Mucosa of gallbladder (tissue), 1 donor: ENCODE measurements around the gene PTBP3. TPM values are rescaled to one million over a fixed set of nuclear protein-coding genes. Genes with fewer than 3 reads are reported as not detected.
"Not testable (repeated sequence)": the region's sequence is repeated elsewhere in the genome, so short reads cannot be mapped to it uniquely, and the experiment has no call there.

Experiments
- DNase-seq: peaks from one replicate; pipeline ENCODE4 v3.0.0-alpha.2; 2020; ENCODE audit warnings: low spot score
- total RNA-seq: library from RNA; stranded (reverse); gene quantifications from one replicate; pipeline ENCODE4 v1.2.1, GENCODE V29; 2021
- donor health status: DM: no; HTN: no; CAD: no.

Gene PTBP3, protein sequence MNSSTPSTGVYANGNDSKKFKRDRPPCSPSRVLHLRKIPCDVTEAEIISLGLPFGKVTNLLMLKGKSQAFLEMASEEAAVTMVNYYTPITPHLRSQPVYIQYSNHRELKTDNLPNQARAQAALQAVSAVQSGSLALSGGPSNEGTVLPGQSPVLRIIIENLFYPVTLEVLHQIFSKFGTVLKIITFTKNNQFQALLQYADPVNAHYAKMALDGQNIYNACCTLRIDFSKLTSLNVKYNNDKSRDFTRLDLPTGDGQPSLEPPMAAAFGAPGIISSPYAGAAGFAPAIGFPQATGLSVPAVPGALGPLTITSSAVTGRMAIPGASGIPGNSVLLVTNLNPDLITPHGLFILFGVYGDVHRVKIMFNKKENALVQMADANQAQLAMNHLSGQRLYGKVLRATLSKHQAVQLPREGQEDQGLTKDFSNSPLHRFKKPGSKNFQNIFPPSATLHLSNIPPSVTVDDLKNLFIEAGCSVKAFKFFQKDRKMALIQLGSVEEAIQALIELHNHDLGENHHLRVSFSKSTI
- 65.2 TPM for total RNA-seq

DNA sequence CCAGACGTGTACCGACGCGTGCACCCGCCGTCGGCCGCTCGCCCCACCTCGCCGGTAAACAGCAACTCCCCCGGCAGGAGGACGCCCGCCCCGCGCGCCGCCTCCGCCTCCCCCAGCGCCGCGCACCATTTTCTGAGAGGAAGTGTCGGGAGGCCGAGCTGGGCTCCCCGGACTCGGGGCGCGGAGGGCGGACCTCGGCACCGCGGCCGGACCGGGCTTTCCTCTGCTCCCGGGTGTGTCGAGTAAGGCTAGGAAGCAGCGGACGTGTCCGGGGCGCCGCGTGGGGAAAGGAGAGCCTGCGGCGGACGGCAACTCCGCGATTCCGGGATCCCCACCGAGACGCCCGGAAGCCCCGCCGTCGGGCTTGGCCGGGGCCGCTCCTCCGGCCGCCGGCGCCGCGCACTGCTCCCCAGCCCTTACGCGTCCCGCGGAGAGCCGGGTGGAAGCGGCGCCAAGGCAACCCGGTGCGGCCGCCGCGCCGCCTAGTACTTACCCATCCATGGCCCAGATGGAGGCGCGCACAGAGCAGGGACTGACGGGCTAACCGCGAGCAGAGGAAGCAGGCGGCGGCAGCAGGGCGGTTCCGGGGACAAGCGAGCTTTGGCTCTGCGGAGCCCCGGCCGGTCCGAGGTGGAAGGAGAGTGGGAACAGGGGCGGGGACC, at the start of gene PTBP3:
Gene PTBP3 (minus strand): TSS at position 643 of the 662 bp plus-strand sequence. CDS start 35,754 bp downstream, outside the sequence.
- peak; percentile 72 for DNase-seq

DNA sequence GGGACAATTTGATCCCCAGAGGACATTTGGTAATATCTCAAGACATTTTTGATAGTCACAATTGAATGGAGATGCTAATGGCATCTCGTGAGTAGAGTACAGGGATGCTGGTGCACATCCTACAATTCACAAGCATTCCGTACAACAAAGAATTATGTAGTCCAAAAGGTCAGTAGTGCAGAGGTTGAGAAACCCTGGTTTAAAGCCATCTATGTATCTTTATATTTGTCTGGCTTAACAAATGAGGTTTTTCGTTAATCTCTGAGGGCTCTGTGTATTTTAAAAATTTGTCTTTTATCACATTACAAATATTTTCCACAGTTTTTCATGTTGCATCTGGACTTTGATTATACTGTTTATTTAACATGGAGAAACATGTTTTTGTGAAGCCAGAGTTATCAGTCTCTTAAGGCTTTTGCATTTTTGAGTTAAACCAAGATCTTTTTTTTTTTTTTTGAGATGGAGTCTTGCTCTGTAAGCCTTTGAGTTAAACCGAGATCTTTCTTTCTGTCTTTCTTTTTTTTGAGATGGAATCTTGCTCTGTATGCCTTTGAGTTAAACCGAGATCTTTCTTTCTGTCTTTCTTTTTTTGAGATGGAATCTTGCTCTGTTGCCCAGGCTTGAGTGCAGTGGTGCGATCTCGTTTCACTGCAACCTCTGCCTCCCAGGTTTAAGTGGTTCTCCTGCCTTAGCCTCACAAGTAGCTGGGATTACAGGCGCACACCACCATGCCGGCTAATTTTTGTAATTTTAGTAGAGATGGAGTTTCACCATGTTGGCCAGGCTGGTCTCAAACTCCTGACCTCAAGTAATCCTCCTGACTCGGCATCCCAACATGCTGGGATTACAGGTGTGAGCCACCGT, 49.3 kb upstream of the PTBP3 start:
- DNase-seq = no peak

DNA sequence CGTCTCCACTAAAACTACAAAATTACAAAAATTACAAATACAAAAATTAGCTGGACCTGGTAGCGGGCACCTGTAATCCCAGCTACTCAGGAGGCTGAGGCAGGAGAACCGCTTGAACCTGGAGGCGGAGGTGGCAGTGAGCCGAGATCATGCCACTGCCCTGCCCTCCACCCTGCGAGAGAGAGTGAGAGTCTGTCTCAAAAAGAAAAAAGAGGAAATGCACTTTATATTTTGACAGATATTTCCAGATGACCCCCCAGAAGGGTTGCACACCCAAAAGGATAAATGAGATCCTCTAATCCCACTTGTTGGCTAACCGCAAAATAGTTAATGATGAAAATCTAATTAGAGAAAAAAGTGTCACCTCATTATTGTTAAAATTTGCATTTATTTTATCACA, 48.6 kb upstream of the PTBP3 start:
- DNase-seq = no peak

DNA sequence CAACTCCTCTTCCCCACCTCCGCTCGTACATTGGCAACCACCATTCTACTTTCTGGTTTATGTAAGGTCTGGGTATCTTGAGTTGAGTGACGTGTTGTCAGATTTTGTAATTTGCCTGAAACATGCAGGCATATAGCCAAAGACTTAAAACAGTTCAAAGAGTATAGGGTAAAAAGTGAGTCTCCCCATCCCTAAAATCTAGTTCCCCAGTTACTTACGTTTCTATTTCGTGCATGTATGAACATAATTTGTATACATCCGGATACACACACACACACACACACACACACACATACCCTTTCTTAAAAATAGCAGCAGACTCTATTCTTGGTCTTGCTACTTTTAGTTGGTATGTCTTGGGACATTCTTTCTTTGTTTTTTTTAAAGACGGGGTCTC, 47.4 kb upstream of the PTBP3 start:
- no peak for DNase-seq

DNA sequence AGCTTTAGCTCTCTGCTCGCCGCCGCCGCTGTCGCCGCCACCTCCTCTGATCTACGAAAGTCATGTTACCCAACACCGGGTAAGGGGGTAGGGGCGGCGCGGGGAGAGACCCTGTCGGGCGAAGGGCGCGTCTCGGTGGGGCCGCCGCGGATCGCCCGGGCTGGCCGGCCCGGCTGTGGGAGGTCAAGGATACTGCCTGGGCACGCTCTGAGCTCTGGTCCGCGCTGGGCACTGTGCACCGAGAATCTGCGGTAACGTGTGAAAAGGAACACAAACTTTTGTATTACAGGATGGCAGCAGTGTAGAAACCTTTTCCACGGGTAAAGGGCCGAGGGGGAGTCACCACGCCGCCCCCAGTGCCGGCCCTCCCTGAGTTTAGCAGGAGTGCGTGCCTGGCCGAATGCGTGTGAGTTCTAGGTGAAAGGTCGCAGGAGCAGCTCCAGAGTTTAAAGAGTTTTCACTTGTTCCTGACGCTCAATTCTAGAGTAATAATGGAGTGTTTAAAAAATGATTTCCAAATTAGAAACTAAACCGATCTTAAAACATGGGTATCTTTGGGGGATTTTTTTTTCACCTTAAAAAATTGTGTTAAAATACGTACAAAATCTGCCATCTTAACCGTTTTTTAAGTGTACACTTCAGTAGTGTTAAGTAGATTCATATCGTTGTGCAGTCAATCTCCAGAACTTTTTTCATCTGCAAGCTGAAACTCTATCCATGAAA, 46.8 kb upstream of the PTBP3 start, which contains the start of gene HSDL2:
Gene HSDL2 (plus strand): TSS at position 7 of the 723 bp plus-strand sequence. CDS start 56 bp downstream, at position 63.
- no peak for DNase-seq

DNA sequence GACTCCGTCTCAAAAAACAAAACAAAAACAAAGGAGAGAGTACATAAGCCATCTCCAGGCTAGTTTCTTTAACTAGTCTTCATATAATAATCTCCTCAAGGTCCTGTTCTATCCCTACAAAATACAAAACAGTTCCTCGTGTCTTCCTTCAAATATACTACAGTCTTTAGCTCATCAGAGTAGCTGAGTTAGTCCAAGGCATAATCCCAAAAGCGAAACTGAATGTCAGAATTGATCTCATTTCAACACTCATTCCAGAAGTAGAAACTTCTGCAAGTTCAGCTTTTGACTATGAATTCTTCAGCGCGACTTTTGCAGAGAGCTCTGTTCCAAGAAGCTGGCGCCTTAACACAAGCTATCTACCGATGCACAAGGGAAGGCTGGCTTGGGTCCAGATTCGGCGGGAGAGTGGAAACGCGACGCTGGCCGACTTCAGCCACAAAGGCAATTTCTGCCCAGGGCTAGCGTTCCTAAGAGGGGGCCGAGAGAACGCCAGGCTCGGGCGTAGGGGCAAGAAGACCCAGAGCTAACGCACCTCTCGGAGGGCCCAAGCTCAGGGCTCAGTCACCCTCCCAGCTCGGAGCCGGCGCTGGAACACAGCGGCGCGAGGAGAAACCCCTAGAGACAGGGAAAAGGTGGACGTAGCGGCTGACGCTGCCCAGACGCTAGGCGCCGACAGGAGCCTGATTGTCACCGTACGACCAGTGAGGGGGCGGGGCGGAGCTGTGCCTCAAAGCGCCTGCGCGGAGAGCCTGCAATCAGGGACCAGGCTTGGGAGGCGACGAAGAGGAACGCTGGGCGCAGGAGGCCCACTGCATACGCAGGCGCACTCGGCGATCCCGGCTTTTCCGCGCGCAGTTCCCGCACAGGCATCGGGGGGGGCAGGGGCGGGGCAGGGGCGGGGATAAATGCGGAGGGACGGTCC, 46.0 kb upstream of the PTBP3 start:
- DNase-seq = peak; percentile 100

DNA sequence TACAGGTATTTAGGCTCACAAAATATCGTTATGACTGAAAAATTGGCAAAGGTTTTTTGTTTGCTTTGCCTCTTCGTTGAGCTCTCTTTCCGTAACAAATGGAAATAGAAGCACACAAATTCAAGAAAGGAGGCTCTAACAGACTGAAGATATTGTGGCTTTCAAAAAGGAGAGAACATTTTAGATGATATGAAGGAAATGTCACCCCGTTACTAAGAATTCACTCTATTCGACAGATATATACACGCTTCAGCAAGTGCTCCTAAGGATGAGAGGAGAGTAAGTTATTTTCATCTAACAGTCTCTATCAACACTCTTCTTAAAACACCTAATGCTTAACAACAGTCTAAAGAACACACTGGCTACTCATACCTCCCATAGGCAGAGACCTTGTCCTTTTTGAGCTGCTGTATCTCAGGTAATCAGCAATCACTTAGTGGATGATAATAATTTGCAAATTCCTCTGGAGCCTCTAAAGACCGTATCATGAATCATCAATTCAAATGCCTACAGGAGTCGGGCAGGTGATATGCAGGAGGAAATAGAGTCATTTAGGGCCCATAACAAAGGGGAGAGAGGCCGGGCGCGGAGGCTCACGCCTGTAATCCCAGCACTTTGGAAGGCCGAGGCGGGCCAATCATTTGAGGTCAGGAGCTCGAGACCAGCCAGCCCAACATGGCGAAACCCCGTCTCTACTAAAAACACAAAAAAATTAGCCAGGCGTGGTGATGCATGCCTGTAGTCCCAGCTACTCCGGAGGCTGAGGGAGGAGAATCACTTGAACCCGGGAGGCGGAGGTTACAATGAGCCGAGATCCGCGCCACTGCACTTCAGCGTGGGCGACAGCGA, 45.1 kb upstream of the PTBP3 start:
- DNase-seq = no peak

DNA sequence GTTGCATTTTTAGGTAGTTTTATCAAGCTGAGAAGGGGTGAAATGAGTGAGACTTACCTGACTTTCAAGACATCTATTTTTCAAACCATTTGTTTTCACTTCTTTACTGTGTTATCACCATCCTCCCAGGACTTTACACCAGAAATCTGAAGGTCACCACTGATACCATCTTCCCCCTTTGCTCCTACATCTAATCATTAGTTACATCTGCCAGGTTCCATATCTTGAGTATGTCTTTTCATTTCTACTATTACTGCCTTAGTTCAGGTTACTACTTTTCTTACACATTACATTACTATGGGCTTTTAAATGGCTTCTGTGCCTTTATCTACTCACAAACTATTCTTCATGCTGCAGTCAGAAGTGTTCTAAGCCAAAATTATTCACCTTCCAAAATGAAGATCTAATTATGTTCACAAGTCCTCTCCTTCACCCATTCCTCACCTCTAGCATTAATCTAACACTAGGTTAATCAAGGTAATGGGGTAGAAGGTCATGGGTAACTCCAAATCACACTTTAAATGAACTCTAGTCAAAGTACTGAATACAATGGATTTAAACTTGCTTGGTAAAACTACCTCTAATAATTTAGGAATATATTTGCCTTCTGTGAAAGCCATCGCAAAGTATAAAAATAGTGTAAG, 44.4 kb upstream of the PTBP3 start:
- no peak for DNase-seq

DNA sequence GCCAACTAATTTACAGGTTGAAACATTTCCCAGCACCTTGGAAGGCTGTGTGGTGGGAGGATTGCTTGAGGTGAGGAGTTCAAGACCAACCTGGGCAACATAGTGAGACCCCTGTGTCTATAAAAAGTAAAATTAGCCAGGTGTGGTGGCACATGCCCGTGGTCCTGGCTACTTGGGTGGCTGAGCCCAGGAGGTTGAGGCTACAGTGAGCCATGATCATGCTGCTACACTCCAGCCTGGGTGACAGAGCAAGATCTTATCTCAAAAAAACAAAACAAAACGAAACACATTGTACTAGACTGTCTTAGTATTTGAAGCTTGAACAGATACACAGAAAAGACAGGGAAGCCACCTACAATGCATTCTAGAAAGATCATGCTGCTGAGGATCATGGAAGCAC, 43.7 kb upstream of the PTBP3 start:
- no peak for DNase-seq

DNA sequence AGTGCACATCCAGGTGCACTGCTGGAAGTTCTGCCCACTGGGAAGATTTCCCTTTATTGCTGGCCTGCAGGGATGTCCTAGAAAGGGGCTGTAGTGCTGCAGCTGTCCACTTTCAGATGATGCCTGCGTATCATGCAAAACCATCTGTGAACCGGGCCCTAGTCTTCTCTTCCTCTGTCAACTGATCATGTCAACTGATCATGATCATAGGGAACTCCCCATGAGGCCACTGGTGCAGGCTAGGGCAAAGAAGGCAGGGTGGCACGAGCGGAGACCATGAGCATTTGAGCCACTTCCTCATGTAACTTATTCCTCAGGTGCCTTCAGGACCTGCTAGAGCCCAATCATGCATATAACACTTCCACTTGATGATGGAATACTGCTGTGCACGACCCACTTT, 41.9 kb upstream of the PTBP3 start:
- DNase-seq = no peak

DNA sequence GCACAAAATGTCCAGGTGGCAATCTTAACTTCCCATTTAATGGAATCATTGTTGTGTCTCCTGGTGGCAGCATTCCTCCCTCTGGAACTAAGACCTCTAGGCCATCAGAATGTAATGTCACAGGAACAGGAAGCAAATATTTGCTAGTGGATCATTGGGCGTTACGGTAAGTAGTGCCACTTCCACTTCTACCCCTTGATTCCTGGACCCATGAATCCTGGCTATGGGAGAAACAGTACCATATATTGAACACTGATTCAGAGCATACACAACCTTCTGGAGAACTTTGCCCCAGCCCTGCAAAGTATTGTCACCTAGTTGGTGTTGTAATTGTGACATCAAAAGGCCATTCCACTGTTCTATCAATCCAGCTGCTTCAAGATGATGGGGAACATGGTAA, 40.8 kb upstream of the PTBP3 start:
- not testable (repeated sequence) for DNase-seq

DNA sequence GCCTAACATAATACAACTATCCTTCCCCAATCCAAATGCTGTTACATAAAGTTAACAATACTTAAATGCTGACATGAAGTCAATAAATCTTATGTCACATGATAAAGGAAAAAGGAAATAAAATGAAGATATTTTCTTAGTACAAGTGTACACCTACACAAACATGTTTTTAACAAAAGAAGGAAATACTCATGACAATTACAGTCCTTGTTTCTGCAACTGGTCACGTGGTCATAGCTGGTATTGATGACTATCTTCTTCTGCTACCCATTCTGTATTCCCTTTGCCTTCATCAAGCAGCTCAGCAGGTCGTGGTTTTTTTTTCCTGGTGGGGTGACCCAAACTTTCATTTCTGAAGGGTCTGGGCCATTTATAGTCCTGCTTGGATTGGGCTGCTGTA, 40.2 kb upstream of the PTBP3 start:
- not testable (repeated sequence) for DNase-seq

DNA sequence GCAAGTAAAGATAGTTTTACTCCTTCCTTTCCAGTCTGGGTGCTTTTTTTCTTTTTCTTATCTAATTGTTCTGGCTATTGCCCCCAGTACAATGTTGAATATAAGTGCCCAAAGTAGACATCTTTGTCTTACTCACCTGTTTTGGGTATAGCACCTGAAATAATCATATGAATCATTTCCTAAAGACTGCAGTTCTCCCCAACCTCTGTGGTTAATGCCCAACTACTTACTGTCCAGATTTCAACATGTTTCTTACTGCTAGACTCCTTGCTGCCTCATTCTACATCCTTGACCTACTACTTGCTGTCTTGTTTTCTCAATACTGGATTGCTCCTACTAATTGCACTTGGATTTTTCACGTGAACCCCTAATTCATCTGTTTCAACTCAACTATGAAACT, 37.6 kb upstream of the PTBP3 start:
- DNase-seq = no peak

DNA sequence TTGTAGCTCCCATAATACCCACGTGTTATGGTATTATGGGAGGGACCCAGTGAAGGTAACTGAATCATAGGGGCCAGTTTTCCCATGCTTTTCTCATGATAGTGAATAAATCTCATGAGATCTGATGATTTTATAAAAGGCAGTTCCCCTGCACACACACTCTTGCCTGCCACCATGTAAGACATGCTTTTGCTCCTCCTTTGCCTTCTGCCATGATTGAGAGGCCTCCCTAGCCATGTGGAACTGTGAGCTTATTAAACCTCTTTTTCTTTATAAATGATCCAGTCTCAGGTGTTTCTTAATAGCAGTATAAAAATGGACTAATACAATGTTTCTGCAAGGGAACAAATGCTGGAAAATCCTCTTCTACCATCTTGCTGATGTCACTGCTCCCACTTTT, 36.4 kb upstream of the PTBP3 start:
- DNase-seq = no peak

DNA sequence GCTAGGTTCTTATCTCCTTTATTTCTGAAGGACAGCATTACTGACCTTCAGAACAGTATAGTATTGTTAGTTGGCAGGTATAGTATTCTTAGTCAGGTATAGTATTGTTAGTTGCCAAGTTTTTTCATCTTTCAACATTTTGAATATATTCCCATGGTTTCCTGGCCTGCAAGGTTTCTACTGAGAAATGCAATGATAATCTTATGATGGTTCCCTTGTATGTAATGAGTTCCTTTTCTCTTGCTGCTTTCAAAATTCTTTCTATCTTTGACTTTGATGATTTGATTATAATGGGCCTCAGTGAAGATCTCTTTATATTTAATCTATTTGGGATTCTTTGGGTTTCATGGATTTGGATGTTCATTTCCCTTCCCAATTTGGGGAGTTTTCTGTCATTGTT, 34.0 kb upstream of the PTBP3 start:
- DNase-seq = no peak

DNA sequence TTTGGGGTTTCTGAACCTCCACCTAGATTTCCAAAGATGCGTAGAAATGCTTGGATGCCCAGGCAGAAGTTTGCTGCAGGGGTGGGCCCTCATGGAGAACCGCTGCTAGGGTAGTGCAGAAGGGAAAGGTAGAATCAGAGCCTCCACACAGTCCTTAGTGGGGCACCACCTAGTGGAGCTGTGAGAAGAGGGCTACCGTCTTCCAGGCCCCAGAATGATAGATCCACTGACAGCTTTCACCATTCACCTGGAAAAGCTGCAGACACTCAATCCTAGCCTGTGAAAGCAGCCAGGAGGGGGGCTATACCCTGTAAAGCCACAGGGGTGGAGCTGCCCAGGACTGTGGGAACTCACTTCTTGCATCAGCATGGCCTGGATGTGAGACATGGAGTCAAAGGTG, 33.2 kb upstream of the PTBP3 start:
- no peak for DNase-seq

DNA sequence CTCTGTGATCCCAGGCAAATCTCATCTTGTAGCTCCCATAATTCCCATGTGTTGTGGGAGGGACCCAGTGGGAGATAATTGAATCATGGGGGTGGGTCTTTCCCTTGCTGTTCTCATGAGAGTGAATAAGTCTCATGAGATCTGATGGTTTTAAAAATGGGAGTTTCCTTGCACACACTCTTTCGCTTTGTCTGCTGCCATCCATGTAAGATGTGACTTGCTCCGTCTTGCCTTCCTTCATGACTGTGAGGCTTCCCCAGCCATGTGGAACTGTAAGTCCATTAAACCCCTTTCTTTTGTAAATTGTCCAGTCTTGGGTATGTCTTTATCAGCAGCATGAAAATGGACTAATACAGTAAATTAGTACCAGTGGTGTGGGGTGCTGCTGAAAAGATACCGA, 31.8 kb upstream of the PTBP3 start:
- not testable (repeated sequence) for DNase-seq

DNA sequence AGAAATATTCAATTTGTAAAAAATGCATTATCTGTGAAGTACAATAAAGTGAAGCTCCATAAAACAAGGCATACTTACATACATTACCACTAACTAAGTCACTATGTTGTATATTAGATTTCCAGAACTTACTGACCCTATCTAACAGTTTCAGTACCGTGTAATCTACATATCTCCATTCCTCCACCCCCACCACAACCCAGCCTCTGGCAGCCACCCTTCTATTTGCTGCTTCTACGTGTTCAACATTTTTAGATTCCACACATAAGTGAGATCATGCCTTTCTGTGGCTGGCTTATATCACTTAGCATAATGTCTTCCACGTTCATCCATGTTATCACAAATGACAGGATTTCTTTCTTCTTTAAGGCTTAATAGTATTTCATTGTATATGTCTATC, 31.3 kb upstream of the PTBP3 start:
- no peak for DNase-seq

DNA sequence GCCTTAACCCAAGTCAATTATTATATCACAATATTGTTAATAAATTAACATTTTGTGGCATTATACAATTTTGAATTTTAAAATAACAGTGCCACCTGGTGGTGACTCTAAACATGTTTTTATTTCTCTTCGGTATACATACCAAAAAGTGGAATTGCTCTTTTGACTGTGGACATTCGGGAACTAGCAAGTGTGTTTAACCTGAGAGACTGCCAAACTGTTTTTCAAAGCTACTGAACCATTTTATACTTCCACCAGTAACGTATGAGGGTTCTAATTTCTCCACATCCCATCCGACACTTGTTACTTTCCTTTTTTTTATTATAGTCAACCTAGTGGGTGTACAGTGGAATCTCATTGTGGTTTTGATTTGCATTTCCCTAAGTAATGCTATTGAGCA, 28.2 kb upstream of the PTBP3 start:
- DNase-seq = no peak
